CD1c-positive myeloid dendritic cell (primary cell): ENCODE results near the gene USP32.
"Not testable (repeated sequence)": the region's sequence is repeated elsewhere in the genome, so short reads cannot be mapped to it uniquely, and the experiment has no call there.

Experiments
- DNase-seq: peaks from one replicate; pipeline ENCODE4 v3.0.0-alpha.2; 2016; ENCODE audit errors: extremely low spot score

Gene USP32

DNA sequence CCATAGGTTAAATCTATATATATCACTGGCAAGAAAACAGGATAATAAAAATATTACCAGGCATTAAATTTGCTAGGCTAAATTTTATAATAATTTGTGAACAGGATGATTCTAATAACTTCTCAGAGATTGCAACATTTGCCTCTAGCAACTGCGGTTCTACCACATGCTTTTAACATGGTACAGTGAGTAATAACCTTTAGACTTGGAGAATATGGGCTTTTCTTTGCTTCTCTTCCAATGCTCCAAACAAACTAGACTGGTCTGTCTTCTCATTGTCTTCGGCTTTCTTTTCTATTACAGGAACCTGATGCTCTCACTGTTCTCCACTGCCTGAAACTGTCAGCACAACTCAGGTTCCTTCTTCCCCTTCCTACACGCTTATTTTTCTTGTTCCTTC is 161.6 kb downstream of the USP32 start:
- no peak for DNase-seq

DNA sequence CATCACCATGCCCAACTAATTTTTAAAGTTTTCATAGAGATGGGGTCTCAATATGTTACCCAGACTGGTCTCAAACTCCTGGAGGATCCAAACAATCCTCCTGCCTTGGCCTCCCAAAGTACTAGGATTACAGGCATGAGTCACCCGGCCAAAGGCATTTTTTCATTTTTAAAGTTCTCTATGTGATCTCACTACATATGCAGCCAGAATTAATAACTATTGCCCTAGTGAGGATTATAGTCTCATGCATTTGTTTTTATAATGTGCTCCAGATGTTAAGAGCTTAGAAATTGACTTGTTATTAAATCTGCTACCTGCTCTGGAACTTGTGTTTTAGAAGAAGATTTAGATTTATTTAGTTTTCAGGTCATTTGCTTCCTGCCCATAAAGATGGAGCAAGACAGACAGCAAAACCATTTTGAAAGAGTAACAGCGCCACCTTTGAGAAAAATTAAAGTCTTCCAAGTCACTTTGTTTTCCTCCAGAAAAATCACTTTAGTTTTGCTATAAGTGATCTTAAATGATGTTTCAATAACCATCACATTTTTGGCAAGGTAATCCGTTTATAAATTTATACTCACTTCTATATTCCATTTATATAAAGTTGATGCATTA is 162.6 kb downstream of the USP32 start:
- no peak for DNase-seq

DNA sequence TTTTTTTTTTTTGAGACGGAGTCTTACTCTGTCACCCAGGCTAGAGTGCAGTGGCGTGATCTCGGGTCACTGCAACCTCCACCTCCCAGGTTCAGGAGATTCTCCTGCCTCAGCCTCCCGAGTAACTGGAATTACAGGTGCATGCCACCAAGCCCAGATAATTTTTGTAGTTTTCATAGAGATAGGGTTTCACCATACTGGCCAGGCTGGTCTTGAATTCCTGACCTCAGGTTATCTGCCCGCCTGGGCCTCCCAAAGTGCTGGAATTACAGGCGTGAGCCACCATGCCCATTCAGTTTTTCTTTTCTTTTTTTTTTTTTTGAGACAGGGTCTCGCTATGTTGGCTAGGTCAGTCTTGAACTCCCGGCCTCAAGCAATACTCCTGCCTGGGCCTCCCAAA is 164.7 kb downstream of the USP32 start:
- DNase-seq = not testable (repeated sequence)

DNA sequence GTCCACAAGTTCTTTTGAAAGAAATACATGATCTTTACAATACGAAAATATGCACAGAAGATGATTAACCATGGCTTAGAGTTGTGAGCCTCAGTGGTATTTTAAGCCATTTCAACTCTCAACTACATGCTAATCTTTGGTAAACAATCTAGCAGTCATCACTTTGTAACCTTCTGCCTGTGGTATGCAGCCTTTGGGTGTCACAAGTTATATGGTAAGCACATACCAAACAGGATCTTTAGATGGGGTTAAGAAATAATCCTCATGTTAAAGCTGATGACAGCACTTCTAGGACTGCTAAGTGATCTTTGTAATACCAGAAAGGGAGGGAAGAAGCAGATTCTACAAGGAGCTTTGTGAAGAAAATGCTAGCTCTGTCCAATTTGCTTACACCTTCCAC is 167.9 kb downstream of the USP32 start:
- no peak for DNase-seq

DNA sequence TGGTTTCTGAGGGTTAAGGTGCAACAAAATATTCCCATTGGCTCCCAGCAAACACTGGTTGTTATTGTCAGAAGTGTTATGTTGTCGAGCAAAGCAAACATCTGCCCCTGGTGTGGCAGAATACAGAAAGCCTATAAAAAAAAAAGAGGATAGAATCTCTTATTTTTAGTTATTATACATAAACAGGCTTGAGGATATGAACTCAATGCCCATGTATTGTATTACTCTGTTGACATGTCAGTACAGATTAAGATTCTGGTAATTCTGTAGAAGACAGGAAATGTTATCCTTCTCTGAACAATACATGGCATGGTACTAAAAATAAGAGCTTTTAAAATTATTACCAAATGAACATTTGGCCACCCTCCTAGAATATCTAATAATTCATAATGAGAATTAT is 168.5 kb downstream of the USP32 start:
- no peak for DNase-seq

DNA sequence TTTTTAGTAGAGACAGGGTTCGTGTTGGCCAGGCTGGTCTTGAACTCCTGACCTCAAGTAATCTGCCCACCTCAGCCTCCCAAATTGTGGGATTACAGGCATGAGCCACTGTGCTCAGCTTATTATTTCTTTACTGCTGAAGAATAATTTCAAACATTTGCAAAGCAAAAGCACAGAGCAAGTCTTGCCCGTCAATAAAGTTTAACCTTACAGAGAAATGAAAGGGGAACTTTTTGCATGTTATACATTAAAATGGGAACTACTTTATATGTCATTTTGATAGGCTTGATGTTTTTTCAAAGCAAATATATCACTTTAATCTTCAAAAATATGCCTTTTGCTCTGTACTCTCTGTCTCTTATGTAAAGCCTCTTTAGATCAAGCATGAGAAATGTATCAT is 173.2 kb downstream of the USP32 start:
- DNase-seq = not testable (repeated sequence)

DNA sequence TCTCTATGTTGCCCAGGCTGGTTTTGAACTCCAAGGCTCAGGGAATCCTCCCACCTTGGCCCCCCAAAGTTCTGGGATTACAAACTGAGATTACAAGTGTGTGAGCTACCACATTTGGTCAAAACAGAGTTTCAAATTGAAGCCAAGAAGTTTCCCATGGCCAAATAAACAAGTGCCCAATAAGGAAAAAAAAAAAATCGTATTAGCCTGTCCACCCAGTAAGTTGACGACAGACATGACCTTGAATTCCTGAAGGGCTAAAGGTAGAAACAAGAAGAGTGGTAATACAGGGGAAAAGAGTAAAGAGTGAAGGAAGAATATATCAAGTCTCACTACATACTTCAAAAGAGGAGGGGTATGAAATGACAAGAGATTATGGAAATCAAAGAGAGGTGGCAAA is 176.0 kb downstream of the USP32 start:
- DNase-seq = not testable (repeated sequence)

DNA sequence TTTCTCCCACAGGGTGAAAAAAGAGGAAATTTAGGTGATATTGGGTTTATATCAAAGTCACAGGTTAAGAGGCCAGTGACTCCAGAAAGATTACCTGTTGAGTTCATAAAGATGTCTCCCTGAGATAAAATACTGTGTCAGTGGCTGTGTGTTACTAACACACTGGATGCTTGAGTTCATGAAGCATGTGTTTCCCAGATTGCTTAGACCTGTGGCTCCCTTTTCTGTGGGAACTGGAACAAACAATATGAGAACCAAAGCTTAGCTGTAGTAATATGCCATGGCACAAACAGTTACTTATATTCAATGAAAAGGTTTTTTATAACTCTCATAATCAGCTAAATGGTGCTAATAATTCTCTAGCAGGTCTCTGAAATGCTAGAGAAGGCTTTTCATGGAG is 180.7 kb downstream of the USP32 start:
- DNase-seq = not testable (repeated sequence)

DNA sequence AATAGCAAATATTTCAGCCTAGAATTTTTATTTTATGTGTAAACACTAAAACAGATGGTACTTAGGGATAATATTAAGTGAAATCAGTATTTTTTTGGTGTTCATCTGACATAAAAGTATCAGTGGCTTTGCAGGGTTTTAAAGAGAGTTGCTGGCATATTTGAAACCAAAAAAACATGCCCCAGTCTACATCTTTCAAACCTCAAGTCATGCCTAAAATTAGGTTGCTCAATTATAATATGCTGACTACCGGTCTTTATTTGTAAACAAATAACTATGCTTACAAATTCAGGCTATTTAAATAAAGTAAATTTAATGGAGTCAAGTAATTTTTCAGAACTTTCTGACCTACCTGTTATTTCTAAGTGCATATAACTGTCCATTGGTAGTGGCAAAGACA is 183.6 kb downstream of the USP32 start:
- DNase-seq = not testable (repeated sequence)

DNA sequence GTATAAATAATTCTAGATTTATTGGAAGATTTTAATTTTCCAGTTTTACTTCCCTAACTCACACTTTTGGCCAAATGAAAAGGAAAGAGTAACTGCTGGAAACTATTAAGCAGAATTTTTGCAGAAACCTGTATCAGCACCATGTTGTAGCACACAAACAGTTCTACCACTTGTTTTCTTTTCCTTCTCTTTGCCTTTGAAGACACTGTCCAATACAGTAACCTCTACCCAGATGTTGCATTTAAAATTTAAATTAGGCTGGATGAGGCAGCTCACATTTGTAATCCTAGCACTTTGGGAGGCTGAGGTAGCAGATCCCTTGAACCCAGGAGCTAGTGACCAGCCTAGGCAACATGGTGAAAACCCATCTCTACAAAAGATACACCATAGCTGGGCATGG is 186.2 kb downstream of the USP32 start:
- DNase-seq = not testable (repeated sequence)

DNA sequence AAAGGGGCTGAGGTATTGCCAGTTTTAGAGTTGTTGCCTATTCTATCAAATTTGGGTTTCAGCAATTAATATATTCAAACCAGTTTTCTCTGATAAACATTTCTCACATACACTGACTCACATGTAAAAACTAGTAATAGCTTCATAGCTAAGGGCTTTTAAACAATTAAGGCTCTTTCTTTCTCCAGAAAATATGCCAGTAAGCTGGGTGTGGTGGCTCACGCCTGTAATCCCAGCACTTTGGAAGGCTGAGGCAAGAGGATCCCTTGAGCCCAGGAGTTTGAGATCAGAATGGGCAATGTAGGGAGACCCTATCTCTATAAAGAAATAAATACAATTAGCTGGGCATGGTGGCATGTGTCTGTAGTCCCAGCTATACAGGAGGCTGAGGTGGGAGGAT is 193.3 kb downstream of the USP32 start:
- not testable (repeated sequence) for DNase-seq

DNA sequence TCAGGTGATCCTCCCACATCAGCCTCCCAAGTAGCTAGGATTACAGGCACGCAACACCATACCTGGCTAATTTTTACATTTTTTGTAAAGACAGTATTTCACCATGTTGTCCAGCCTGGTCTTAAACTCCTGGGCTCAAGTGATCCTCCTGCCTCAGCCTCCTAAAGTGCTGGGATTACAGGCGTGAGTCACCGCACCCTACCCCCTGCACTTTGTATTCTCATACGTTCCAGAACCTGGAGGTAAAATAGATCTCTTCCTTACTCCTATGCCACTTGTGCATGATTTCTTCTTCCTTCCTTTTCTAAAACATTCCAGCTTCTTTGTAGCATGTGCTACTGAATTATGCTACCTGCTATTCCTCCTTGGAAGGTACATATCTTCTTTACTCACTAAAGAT is 197.8 kb downstream of the USP32 start:
- DNase-seq = not testable (repeated sequence)

DNA sequence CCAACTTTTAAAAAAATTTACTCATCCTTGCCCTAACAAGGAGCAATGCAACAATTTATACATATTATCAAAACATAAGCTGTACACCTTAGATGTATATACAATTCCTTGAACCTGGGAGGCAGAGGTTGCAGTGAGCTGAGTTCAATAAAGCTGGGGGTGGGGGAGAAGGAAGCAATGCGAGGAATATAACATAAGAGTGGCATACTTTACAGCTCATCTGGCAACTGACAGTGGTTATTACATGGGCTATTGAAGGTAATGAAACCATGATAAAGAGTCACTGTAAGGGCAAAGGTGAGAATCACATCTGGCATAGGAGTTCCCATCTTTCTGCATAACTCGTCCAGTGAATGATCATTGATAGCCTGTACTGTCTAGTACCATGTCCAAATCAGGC is 198.5 kb downstream of the USP32 start:
- DNase-seq = no peak

DNA sequence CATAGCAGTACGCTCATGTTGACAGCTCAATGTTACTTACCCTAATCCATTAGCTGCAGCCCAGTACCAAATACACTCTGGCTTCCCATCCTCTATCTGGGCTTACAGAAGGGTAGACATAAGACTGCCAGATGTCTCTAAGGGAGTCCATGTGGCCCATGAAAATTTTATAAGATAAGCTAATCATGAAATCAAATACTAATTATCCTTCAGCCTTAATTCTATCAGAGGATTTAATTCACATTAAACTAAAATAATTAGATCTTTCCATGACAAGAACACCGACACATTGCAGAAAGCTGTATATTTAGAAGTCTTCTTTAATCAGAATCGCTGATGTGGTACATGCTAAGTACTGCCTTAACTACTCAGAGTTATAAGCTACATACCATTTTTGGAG is 198.9 kb downstream of the USP32 start:
- DNase-seq = not testable (repeated sequence)

DNA sequence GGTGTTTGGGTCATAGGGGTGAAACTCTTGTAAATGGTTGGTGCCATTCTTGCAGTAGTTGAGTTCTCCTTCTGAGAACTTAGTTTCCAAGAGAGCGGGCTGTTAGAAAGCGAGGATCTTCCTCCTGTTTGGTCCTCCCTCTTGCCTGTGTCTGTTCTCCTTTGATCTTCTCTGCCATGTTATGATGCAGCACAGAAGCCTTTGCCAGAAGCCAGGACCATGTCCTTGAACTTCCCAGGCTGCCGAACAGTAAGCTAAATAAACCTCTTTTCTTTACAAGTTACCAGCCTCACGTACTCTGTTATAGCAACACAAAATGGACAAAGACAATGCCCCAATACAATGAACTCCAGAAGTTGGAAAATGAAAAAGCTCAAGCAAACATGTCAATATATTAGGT is 201.9 kb downstream of the USP32 start:
- DNase-seq = not testable (repeated sequence)

DNA sequence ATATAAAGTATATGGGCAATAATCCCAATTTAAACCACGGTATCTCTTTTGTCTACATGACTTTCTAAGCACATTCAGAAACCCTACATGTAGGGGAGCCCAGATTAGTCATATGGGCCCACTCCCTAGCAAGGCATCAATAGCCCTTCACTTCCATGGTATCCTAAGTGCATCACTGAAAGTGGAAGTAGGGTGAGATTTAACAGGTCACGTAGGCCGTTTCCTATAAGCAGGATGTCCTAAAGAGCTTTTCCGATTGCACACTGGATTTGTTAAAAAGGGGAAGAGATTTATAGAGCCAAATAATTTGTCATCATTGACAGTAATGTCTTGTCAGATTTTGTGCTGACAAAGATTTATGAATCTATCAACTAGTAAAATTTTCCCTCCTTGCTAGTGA is 203.2 kb downstream of the USP32 start:
- DNase-seq = peak; percentile 45

DNA sequence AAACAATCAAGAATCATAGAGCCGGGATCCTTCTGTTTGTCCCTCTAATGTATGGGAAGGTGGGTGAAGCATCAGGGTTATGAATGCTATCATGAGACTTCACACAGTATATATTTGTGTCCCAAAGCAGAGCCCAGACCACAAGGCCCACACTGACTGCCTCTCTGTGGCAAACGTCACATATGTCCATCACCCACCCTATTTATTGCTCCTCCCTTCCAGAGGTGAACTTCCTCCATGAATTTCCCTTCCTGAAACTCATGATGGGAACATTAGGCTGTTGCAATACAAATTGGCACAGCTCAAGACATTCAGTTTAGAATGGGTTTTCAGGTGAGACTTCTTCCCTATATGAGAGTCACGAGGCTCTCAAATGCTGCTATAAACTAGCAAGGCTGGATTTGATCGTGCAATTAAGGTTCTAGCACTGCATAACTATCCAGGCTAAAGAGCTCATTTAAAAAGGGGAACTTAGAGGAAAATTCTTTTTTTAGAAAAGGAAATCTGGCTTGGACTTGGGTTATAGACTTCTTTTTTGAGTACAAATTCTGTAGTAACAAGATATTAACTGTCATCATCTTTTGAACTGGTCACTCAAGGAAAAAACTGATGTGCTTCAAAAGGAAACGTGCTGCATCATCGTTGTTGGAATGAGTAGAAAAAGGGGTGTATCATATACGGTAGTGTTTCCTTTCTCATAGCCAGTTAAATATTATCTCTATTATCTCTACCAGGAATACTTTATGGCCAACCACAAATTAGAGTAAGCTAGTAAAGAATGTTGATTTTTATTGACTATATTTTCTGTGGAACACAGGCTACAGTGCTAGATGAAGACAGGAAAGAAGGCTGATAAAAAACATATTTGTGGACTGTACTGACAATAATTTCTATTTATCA is 204.8 kb downstream of the USP32 start:
- peak; percentile 56 for DNase-seq

DNA sequence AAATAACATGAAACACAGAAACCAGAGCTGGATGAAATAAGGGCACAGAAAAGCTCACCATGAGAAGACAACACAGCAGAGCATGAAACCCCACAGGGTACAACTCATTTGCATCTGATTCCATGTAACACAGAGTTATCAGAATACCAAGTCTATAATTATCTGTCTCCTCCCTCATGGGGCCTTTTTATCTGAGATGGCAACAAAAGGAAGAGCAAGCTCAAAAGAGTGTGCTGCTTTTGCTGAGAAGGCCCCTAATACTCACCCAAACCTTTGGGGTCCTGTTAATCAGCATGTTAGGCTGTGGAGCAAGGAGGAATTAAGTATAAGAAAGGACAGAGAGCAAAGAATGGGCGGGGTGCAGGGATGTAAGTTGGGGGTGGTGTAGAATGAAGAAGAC is 205.6 kb downstream of the USP32 start:
- not testable (repeated sequence) for DNase-seq

DNA sequence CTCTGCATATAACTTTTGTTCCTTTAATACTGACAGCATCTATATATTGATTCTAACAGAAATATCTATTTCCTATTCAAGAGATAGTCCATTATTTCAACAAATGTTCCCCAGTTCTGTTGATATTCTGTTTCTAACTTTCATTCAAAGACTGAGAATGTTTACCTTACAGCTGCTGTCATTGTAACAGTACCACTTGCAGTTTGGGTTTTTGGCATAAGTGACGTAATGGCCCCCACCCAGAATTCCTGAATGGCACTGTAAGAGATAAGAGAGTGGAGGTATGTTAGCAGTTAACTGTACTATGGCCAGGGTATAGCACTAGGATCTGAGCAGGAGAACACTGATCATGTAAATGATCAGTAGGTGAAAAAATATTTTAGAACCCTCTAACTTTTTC is 211.6 kb downstream of the USP32 start:
- DNase-seq = not testable (repeated sequence)

DNA sequence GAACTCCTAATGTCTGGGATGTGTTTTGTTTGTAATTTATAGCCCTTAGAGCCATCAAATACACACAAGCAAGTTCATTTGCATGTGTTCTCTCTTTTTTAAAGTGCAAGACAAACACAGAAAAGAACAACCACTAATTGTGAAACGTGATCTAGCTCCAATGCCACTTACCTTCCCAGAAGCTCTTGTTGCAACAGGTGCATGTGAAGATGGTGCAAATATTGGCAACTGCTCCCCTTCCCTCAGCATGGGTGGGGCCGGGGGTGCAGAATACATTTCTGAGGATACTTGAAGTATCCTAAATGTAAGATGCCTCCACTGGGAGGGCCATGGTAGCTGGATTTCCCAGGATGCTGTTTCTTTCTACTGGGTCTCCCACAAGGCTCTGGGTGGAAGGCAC is 213.8 kb downstream of the USP32 start:
- not testable (repeated sequence) for DNase-seq

DNA sequence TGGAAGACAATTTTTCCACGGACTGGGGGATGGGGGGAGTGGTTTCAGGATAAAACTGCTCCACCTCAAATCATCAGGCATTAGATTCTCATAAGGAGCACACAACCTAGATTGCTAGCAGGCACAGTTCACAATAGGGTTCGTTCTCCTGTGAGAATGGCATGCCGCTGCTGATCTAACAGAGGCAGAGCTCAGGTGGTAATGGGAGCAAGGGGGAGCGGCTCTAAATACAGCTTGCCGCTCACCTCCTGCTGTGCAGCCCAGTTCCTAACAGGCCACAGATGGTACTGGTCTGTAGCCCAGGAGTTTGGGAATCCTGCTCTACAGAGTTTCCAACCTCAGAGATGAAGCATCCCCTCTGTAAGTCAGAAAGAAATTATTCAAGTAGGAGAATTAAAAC is 215.2 kb downstream of the USP32 start:
- not testable (repeated sequence) for DNase-seq

DNA sequence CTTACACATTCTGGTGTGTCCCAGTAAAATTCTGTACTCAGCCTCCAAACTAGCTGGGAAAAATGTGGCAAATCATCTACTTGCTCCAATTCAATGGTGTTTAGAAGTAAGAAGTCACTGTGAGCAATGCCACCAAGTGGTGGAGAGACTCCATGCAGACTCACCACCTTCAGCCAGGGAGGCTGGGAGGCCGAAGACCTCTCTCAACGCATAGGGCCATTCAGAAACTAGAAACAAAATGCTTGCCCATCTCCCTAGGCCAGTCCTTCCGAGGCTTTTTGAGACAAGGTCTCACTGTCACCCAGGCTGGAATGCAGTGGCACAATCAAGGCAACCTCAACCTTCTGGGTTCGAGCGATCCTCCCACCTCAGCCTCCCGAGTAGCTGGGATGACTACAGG is 217.2 kb downstream of the USP32 start:
- DNase-seq = not testable (repeated sequence)

DNA sequence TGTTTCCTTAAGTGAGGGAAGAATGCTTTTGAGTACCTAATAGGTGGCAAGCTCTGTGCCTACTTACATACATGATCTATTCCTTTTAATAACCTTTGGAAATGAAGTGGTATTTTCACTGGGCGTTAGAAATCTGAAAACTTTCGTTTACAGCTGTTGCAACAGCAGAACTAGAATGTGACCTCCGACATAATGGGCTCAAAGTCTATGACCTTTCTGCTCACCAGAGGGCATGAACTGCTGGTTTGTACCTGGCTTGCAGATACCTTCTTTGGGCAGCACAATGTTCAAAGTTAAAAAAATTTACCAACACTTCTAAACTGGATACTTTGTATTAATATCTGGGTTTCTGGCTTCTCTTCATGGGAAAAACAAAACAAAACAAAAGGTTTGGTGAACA is 217.9 kb downstream of the USP32 start:
- no peak for DNase-seq
